Inferior parietal cortex (tissue), 1 donor: ENCODE results near the gene CHST7.
"Not testable (repeated sequence)": the region's sequence is repeated elsewhere in the genome, so short reads cannot be mapped to it uniquely, and the experiment has no call there.

Experiments used
- DNase-seq: peaks from one replicate; pipeline ENCODE4 v3.0.0-alpha.2; 2016; ENCODE audit errors: extremely low spot score

CHST7 gene, protein sequence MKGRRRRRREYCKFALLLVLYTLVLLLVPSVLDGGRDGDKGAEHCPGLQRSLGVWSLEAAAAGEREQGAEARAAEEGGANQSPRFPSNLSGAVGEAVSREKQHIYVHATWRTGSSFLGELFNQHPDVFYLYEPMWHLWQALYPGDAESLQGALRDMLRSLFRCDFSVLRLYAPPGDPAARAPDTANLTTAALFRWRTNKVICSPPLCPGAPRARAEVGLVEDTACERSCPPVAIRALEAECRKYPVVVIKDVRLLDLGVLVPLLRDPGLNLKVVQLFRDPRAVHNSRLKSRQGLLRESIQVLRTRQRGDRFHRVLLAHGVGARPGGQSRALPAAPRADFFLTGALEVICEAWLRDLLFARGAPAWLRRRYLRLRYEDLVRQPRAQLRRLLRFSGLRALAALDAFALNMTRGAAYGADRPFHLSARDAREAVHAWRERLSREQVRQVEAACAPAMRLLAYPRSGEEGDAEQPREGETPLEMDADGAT

DNA sequence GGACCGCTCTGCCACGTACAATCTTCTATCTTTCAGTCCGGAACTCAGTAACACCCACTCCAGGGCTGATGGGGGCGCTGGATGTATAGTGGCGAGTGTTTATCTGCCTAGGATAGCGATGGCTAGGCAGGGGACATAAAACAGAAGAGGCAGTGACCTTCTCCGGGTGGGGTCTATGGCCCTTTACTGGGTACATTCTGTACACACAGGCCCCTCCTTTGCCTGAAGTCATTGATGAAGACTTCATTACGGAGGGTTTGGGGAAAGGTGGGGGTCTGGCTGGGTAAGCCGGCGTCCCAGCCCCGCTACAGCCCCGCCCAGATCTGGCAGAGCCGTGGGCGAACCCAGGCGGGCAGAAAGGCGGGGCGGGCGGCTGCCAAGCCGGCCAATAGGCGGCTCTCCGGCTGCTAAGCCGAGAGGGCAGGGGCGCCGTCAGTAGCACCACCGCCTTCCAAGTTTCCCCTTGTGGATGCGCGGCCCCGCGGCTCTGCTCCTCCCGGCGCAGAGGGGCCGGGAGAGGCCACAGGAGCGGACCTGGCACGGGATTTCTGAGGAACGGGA, at the start of gene CHST7:
TSS of gene CHST7 (plus strand) at position 435 of the 561 bp plus-strand sequence. CDS start 167 bp downstream, outside the sequence.
- no peak for DNase-seq

DNA sequence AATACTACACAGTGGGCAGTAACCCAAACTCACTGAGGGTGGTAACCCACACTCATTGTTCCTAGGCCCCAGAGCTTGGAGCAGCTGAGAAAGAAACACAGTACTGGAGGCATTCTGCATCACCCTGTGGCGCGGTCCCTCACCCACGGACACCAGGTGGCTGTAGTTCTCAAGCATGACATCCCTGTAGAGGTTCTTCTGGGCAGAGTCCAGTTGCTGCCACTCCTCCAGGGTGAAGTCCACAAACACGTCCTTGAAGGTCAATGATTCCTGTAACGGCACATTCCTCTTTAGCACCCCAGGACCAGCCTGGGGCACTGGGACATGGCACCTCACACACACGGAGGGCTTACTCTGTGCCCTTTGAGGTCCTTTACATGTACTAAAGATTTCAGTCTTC, 44.9 kb upstream of the CHST7 start:
- DNase-seq = not testable (repeated sequence)

GRCh38 chrX:46529740-46530403, 43.7 kb upstream of the CHST7 start:
- DNase-seq = not testable (repeated sequence)

- DNase-seq = not testable (repeated sequence)
Measured at GRCh38 chrX:46530404-46530908, 43.1 kb upstream of the CHST7 start.

DNA sequence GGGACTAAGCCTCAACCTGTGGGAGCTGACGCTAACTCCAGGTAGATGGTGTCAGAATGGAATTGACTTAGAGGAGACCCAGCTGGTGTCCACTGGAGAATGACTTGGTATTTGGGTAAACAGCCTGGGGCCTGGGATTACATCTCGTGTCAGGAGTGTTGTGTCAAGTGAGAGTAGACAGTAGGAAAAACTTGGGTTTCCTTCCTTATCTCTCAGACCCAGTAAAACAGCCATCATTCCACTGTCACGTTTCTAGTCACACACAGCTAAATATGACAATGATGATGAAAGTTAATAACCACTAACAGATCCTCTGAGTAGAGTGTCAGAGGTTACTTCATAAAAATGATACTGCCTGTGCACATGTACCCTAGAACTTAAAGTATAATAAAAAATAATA, 42.1 kb upstream of the CHST7 start:
- no peak for DNase-seq

- DNase-seq = no peak
Measured at GRCh38 chrX:46543441-46543840, 30.1 kb upstream of the CHST7 start.

DNA sequence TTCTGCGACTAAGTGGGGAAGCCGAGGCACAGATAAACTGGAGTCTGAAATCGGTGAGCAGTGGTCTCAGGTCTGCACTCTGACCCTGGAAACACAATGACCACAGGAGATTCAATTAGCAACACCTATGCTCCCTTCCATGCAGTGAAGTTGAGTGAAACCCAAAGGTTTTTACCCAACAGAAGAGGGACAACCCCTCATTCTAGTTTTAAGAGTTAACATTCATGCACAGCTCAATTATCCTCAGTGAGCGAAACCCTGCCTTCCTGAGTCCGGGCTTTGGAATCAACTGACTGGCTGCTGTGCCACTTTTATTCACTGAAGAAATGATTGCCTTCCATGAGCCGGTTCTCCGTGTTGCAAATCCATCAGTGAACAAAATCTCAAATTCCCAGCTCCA, 29.0 kb upstream of the CHST7 start:
- not testable (repeated sequence) for DNase-seq

DNA sequence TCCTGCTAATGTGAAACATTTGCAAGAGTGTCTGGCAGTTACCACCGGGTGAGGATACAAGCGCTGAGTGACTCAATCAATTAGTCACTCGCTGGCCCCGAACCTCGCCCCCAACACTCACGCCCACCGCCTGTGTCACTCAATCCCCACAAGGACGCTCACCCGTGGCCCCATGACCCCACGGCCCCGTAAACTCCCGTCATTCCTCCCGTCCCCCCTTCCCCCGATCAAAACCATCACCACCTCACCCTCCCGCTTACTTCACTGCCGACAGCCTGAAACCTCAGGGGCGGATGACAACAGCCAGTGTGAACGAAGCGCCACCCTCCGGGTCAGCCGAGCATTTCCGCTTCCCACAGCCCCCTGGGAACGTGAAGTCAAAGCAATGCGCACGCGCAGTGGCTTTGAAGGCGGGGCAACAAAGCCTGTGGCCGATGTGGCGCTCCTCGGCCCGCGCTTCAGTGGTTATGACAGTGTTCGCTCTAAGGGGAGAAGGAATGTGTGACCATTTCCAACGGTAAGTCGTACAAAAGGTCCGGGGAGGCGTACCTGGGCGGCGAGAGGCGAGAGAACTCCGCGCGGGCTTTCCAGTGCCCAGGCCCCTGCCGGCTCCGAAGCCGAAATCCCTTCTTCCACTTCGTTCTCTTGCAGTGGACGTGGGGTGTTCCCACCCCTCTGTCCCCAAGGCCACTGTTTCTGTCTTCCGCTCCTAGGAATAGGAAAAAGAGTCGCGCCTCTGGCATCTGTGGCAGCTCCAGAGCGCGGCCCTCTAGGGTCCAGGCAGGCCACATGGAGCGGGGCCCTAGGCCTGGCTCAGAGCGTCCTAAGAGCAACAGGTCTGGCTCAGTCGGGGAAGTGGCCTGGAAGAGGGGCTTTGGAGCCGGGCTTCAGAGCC, 28.2 kb upstream of the CHST7 start, which contains the start of gene ZNF674:
TSS of gene ZNF674 (minus strand) at position 311 of the 895 bp plus-strand sequence. CDS start 3,334 bp downstream, outside the sequence.
- DNase-seq = peak; percentile 88

GRCh38 chrX:46547857-46548256, 25.7 kb upstream of the CHST7 start:
- DNase-seq = no peak

DNA sequence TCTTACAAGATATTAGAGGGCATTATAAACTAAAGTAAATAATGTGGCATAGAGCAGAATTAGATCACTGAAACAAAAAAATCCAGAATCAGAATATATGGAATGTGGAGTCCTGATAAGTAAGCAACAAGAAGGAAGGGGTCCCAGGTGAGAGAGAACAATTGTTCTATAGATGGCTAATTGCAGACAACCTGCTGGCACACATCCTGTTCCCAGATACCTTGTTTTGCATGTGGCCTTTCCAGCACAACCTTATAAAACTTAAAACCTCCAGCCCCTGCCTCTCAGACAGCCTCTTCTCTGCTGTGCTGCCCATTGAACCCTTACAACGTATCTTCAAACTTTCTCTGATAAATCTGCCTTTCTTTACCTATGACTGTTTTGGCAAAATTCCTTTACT, 23.7 kb upstream of the CHST7 start:
- DNase-seq = no peak

- no peak for DNase-seq
Measured at GRCh38 chrX:46551494-46552128, 22.0 kb upstream of the CHST7 start.

DNA sequence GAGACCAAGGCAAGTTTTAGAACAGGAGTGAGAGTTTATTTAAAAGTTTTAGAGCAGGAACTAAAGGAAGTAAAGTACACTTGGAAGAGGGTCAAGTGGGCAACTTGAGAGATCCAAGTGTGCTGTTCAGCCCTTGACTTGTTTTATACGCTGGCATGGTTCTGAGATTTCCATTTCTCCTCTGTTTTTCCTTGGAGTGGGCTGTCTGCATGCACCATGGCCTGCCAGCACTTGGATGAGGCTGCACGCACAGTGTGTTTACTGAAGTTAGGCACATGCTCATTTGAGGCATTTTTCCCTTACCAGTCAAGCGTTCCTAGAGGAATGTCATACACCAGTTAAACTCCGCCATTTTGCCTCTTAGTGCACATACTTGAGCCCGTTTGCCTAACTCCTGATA, 19.6 kb upstream of the CHST7 start:
- no peak for DNase-seq

GRCh38 chrX:46554942-46555341, 18.6 kb upstream of the CHST7 start:
- no peak for DNase-seq

DNA sequence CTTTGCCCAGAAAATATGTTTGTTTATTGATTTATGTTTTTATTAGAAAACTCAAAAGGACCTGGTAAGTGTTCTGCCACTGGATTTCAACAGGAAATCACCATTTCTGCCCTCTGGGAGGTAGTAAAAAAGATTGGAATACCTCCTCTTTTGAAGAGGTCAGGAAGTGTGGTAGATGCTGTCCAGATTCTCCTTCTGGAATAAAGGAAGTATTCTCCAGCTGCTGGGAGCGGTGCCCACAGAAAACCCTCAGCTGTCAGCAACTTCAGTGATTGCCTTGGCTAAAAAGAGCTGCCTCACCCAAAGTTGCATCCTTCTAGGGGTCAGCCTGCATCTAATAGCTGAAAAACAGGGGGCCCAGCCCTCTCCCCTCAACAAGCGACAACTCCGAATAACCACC, 14.5 kb upstream of the CHST7 start:
- no peak for DNase-seq

DNA sequence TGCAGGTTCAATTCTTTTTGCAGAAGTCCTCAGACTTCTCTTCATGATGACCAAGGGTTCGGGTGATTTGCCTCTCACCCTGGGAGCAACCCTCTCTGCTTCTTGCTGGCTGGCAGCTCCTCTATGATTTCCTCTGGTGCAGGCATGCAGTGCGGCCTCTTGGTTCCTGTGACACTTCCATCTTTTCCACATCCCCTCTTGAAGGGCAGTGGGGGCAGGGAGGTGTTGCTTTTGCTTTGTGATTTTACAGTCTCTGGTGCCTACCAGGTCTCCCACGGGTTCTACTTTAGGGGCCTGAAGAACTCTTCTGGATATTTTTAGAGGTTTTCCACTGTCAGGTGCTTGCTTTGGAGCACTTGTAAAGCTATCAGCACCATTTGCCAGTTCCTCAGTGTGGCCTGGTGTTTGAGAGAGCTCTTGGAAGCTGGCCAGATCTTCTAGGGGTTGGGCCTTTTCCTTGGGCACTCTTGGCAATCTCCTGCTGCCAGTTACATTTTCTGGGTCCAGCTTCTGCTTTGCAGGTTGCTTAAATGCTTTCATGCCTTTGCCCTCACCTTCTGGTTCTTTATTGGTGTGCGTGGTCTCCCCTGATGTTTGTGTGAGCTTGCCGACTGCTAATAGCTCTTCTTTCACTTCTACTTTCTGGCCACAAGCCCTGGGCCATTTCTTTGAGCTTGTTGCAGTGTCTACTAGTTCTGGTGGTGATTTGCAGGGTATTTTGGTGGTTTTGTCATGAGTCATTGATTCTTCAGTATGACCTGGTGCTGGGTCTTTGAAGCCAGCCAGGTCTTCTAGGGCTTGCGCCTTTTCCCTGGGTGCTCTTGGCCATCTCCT, 11.5 kb upstream of the CHST7 start:
- DNase-seq = no peak

DNA sequence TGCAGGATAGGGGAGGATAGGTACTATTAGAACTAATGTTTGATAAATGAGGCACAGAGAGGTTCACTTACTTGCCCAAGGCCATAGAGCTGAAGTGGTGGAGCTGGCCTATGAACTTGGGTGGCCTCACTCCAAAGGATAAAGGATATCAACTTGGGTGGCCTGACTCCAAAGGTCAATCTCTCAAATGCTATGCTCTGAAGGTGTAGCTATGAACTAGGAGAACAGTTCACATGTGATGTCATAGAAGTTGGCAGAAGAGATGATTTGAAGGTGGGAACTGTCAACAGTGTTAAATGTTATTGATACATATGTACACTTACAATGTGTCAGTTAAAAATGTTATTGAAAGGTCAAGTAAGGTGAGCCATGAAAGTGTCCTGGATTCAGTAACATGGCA, 6.2 kb upstream of the CHST7 start:
- DNase-seq = no peak

GRCh38 chrX:46569621-46570020, 3.9 kb upstream of the CHST7 start:
- no peak for DNase-seq

DNA sequence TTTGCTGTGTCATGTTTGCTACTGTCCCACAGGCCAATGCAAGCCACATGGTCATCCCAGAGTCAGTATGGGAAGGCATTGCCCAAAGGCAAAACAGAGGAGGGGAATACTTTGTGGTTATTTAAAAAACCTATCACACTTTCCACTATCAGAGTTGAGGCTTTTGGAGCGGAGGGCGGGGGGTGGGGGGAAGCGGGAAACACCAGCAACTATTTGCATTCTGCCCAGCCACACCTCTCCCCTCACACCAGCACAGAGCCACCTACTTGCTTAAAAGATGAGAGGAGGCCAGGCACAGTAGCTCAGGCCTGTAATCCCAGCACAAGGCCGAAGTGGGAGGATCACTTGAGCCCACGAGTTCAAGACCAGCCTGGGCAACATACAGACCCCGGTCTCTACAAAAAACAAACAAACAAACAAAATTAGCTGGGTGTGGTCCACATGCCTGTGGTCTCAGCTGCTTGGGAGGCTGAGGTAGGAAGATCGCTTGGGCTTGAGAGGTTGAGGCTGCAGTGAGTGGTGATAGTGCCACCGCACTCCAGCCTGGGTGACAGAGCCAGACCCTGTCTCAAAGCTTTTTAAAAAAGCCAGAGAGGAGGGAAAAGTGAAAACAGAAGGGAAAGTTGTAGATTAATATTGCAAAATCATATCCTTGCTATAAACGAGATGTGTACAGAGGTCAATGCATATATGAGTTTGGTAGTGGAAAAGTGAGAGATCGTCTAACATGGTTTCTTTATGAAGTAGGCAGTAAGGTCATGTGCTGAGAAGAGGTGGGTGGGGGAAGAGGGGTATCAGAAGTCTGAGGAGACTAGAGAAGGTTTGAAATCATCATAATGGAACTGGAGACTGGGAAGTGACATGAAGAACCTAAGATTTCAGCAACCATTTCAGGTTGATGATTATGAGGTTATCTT, 1.9 kb upstream of the CHST7 start:
- DNase-seq = no peak
